ENCODE results near the gene SMG7. TPM values are rescaled to one million over a fixed set of nuclear protein-coding genes. Genes with fewer than 3 reads are reported as not detected.

Gene SMG7
- total and polyA plus RNA-seq, 5 donors from 2014 or later = 13.6 to 66.1 (median 21.7) TPM

- H3K36me3 ChIP-seq (ENCODE audit: control insufficient read depth, insufficient read depth, low read length) = no peaks in the 10 kb centered on the region
- Mint-ChIP-seq H3K4me1 (peaks cover 0 to 7% (median 3%) of the 10 kb centered on the region in 4 donors), H3K27ac (peak overlapping the region in 1 of 3 donors; percentile 60), H3K27me3 (no peaks in the 10 kb centered on the region), H3K4me3 (no peak overlapping the region), H3K9me3 (no peaks in the 10 kb centered on the region), H3K36me3 (no peaks in the 10 kb centered on the region)
- H3K27me3 ChIP-seq (ENCODE audit: control insufficient read depth, insufficient read depth, low read length) = no peaks in the 10 kb centered on the region
- DNase-seq = no peak
- no peak overlapping the region for H3K27ac ChIP-seq (ENCODE audit: insufficient read depth, low read length, poor library complexity, severe bottlenecking)
- no peak overlapping the region for H3K4me3 ChIP-seq (ENCODE audit: low read depth, low read length)
- peaks cover 2% of the 10 kb centered on the region for H3K4me1 ChIP-seq (ENCODE audit: control insufficient read depth, insufficient read depth, low read length, poor library complexity, severe bottlenecking)
- no peak for ATAC-seq (ENCODE audit: low read depth in 2 of 2)
- no peaks in the 10 kb centered on the region for H3K9me3 ChIP-seq (ENCODE audit: control insufficient read depth in 2 of 2, low read length in 2 of 2)
Observed at GRCh38 chr1:183578856-183579255, 106.6 kb downstream of the SMG7 start.

- Histone ChIP-seq H3K36me3 (ENCODE audit: control insufficient read depth, insufficient read depth, low read length) (no peaks in the 10 kb centered on the region), H3K4me3 (ENCODE audit: low read depth, low read length) (peak overlapping the region; percentile 42), H3K27ac (ENCODE audit: insufficient read depth, low read length, poor library complexity, severe bottlenecking) (no peak overlapping the region), H3K4me1 (ENCODE audit: control insufficient read depth, insufficient read depth, low read length, poor library complexity, severe bottlenecking) (peaks cover 2% of the 10 kb centered on the region), H3K9me3 (ENCODE audit: control insufficient read depth in 2 of 2, low read length in 2 of 2) (no peaks in the 10 kb centered on the region), H3K27me3 (ENCODE audit: control insufficient read depth, insufficient read depth, low read length) (no peaks in the 10 kb centered on the region)
- peak; percentile 37 to 42 for ATAC-seq (ENCODE audit: low read depth in 2 of 2)
- Mint-ChIP-seq H3K27me3 (no peaks in the 10 kb centered on the region), H3K4me1 (peaks cover 4 to 11% (median 7%) of the 10 kb centered on the region in 4 donors), H3K36me3 (no peaks in the 10 kb centered on the region), H3K9me3 (peaks cover 0 to 2% (median 0%) of the 10 kb centered on the region in 7 donors), H3K4me3 (peak overlapping the region in 3 of 4 donors; percentile 71 to 91 (median 74)), H3K27ac (peak overlapping the region; percentile 51 to 78 (median 62))
- DNase-seq = peak in 1 of 3 donors; percentile 87
Observed at GRCh38 chr1:183580281-183580682, 108.0 kb downstream of the SMG7 start.

- Mint-ChIP-seq H3K4me1 (peaks cover 3 to 11% (median 7%) of the 10 kb centered on the region in 4 donors), H3K36me3 (no peaks in the 10 kb centered on the region), H3K27me3 (no peaks in the 10 kb centered on the region), H3K4me3 (no peak overlapping the region), H3K9me3 (peaks cover 0 to 2% (median 0%) of the 10 kb centered on the region in 7 donors), H3K27ac (peak overlapping the region in 1 of 3 donors; percentile 77)
- Histone ChIP-seq H3K9me3 (ENCODE audit: control insufficient read depth in 2 of 2, low read length in 2 of 2) (no peaks in the 10 kb centered on the region), H3K36me3 (ENCODE audit: control insufficient read depth, insufficient read depth, low read length) (no peaks in the 10 kb centered on the region), H3K27ac (ENCODE audit: insufficient read depth, low read length, poor library complexity, severe bottlenecking) (no peak overlapping the region), H3K4me1 (ENCODE audit: control insufficient read depth, insufficient read depth, low read length, poor library complexity, severe bottlenecking) (peaks cover 2% of the 10 kb centered on the region), H3K4me3 (ENCODE audit: low read depth, low read length) (no peak overlapping the region), H3K27me3 (ENCODE audit: control insufficient read depth, insufficient read depth, low read length) (no peaks in the 10 kb centered on the region)
- DNase-seq (no peak), ATAC-seq (ENCODE audit: low read depth in 2 of 2) (no peak)
Observed at GRCh38 chr1:183582021-183582713, 109.9 kb downstream of the SMG7 start.

- Mint-ChIP-seq H3K27ac (peak overlapping the region in 1 of 3 donors; percentile 66), H3K27me3 (no peaks in the 10 kb centered on the region), H3K4me1 (peaks cover 3 to 14% (median 11%) of the 10 kb centered on the region in 4 donors), H3K36me3 (no peaks in the 10 kb centered on the region), H3K4me3 (peak overlapping the region in 1 of 4 donors; percentile 14), H3K9me3 (peaks cover 0 to 2% (median 0%) of the 10 kb centered on the region in 7 donors)
- no peaks in the 10 kb centered on the region for H3K36me3 ChIP-seq (ENCODE audit: control insufficient read depth, insufficient read depth, low read length)
- H3K27me3 ChIP-seq (ENCODE audit: control insufficient read depth, insufficient read depth, low read length) = no peaks in the 10 kb centered on the region
- ATAC-seq (ENCODE audit: low read depth in 2 of 2) = peak in 1 of 2 donors; percentile 18
- no peak overlapping the region for H3K4me3 ChIP-seq (ENCODE audit: low read depth, low read length)
- DNase-seq = no peak
- no peak overlapping the region for H3K27ac ChIP-seq (ENCODE audit: insufficient read depth, low read length, poor library complexity, severe bottlenecking)
- H3K4me1 ChIP-seq (ENCODE audit: control insufficient read depth, insufficient read depth, low read length, poor library complexity, severe bottlenecking) = peaks cover 3% of the 10 kb centered on the region
- H3K9me3 ChIP-seq (ENCODE audit: control insufficient read depth in 2 of 2, low read length in 2 of 2) = no peaks in the 10 kb centered on the region
Observed at GRCh38 chr1:183583466-183583865, 111.2 kb downstream of the SMG7 start.

GRCh38 chr1:183584147-183584546 lies 111.8 kb downstream of the SMG7 start:
- H3K9me3 Mint-ChIP-seq = peaks cover 0 to 2% (median 0%) of the 10 kb centered on the region in 7 donors
- Histone ChIP-seq H3K4me3 (ENCODE audit: low read depth, low read length) (no peak overlapping the region), H3K9me3 (ENCODE audit: control insufficient read depth in 2 of 2, low read length in 2 of 2) (no peaks in the 10 kb centered on the region), H3K4me1 (ENCODE audit: control insufficient read depth, insufficient read depth, low read length, poor library complexity, severe bottlenecking) (peaks cover 9% of the 10 kb centered on the region), H3K27ac (ENCODE audit: insufficient read depth, low read length, poor library complexity, severe bottlenecking) (no peak overlapping the region), H3K36me3 (ENCODE audit: control insufficient read depth, insufficient read depth, low read length) (no peaks in the 10 kb centered on the region), H3K27me3 (ENCODE audit: control insufficient read depth, insufficient read depth, low read length) (no peaks in the 10 kb centered on the region)
- no peak overlapping the region for H3K4me3 Mint-ChIP-seq
- H3K4me1 Mint-ChIP-seq = peaks cover 7 to 21% (median 14%) of the 10 kb centered on the region in 4 donors
- H3K27me3 Mint-ChIP-seq = no peaks in the 10 kb centered on the region
- H3K36me3 Mint-ChIP-seq = no peaks in the 10 kb centered on the region
- no peak for ATAC-seq (ENCODE audit: low read depth in 2 of 2)
- no peak overlapping the region for H3K27ac Mint-ChIP-seq
- no peak for DNase-seq

- no peak overlapping the region for H3K4me3 Mint-ChIP-seq
- peaks cover 15% of the 10 kb centered on the region for H3K4me1 ChIP-seq (ENCODE audit: control insufficient read depth, insufficient read depth, low read length, poor library complexity, severe bottlenecking)
- no peak for ATAC-seq (ENCODE audit: low read depth in 2 of 2)
- no peaks in the 10 kb centered on the region for H3K27me3 Mint-ChIP-seq
- no peak overlapping the region for H3K27ac Mint-ChIP-seq
- H3K4me3 ChIP-seq (ENCODE audit: low read depth, low read length) = no peak overlapping the region
- no peaks in the 10 kb centered on the region for H3K36me3 ChIP-seq (ENCODE audit: control insufficient read depth, insufficient read depth, low read length)
- no peak overlapping the region for H3K27ac ChIP-seq (ENCODE audit: insufficient read depth, low read length, poor library complexity, severe bottlenecking)
- DNase-seq = peak in 1 of 3 donors; percentile 55
- peaks cover 7 to 28% (median 19%) of the 10 kb centered on the region in 4 donors for H3K4me1 Mint-ChIP-seq
- no peaks in the 10 kb centered on the region for H3K27me3 ChIP-seq (ENCODE audit: control insufficient read depth, insufficient read depth, low read length)
- H3K9me3 Mint-ChIP-seq = peaks cover 0 to 2% (median 0%) of the 10 kb centered on the region in 7 donors
- H3K9me3 ChIP-seq (ENCODE audit: control insufficient read depth in 2 of 2, low read length in 2 of 2) = no peaks in the 10 kb centered on the region
- H3K36me3 Mint-ChIP-seq = no peaks in the 10 kb centered on the region
Observed at GRCh38 chr1:183585038-183585437, 112.7 kb downstream of the SMG7 start.

GRCh38 chr1:183586455-183586854 lies 114.2 kb downstream of the SMG7 start:
- H3K27me3 Mint-ChIP-seq = no peaks in the 10 kb centered on the region
- H3K4me1 Mint-ChIP-seq = peaks cover 10 to 40% (median 28%) of the 10 kb centered on the region in 4 donors
- no peak for DNase-seq
- Histone ChIP-seq H3K4me3 (ENCODE audit: low read depth, low read length) (no peak overlapping the region), H3K27me3 (ENCODE audit: control insufficient read depth, insufficient read depth, low read length) (no peaks in the 10 kb centered on the region), H3K36me3 (ENCODE audit: control insufficient read depth, insufficient read depth, low read length) (no peaks in the 10 kb centered on the region), H3K9me3 (ENCODE audit: control insufficient read depth in 2 of 2, low read length in 2 of 2) (no peaks in the 10 kb centered on the region), H3K4me1 (ENCODE audit: control insufficient read depth, insufficient read depth, low read length, poor library complexity, severe bottlenecking) (peaks cover 21% of the 10 kb centered on the region), H3K27ac (ENCODE audit: insufficient read depth, low read length, poor library complexity, severe bottlenecking) (no peak overlapping the region)
- no peak for ATAC-seq (ENCODE audit: low read depth in 2 of 2)
- H3K9me3 Mint-ChIP-seq = peaks cover 0 to 2% (median 0%) of the 10 kb centered on the region in 7 donors
- no peak overlapping the region for H3K4me3 Mint-ChIP-seq
- no peak overlapping the region for H3K27ac Mint-ChIP-seq
- no peaks in the 10 kb centered on the region for H3K36me3 Mint-ChIP-seq

- DNase-seq = no peak
- Mint-ChIP-seq H3K27me3 (no peaks in the 10 kb centered on the region), H3K27ac (no peak overlapping the region), H3K9me3 (peaks cover 0 to 2% (median 0%) of the 10 kb centered on the region in 7 donors), H3K4me3 (no peak overlapping the region), H3K36me3 (no peaks in the 10 kb centered on the region), H3K4me1 (peaks cover 10 to 40% (median 28%) of the 10 kb centered on the region in 4 donors)
- Histone ChIP-seq H3K27ac (ENCODE audit: insufficient read depth, low read length, poor library complexity, severe bottlenecking) (no peak overlapping the region), H3K4me3 (ENCODE audit: low read depth, low read length) (no peak overlapping the region), H3K36me3 (ENCODE audit: control insufficient read depth, insufficient read depth, low read length) (no peaks in the 10 kb centered on the region), H3K4me1 (ENCODE audit: control insufficient read depth, insufficient read depth, low read length, poor library complexity, severe bottlenecking) (peaks cover 21% of the 10 kb centered on the region), H3K9me3 (ENCODE audit: control insufficient read depth in 2 of 2, low read length in 2 of 2) (no peaks in the 10 kb centered on the region), H3K27me3 (ENCODE audit: control insufficient read depth, insufficient read depth, low read length) (no peaks in the 10 kb centered on the region)
- ATAC-seq (ENCODE audit: low read depth in 2 of 2) = no peak
Observed at GRCh38 chr1:183586926-183587325, 114.6 kb downstream of the SMG7 start.

Data from CD4-positive, CD25-positive, alpha-beta regulatory T cell (primary cell).